ENCODE measurements around the gene ADAD2. TPM values are rescaled to one million over a fixed set of nuclear protein-coding genes. Genes with fewer than 3 reads are reported as not detected.

The ADAD2 gene
- total RNA-seq, 4 donors from 2014 or later = 0.19 to 4.3 (median 1.6) TPM; not detected in 1

DNA sequence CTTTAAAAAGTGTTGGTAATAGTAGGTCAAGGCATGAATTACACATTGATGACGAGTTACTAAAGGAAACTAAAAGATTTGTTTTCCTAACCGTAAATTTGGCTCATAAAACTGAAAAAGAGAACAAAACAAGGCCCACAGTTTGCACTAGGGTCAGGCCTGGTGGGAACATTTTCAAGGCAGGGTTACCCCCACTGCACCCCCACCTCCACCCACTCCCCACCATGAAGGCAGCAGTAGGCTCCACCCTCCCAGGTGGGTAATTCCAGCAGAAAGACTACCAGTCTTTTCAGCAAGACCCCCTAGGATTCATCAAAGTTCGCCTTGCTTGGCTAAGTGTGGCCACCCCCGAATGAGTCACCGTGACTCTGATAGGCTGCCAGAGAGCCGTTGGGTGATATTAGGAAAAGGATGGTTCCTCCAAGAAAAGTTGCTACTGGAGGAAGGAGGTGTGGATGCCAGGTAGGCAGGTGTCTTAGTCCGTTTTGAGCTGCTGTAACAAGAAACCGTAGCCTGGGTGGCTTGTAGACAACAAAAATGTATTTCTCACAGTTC lies 37.2 kb upstream of the ADAD2 start:
- no peak for ATAC-seq (ENCODE audit: low FRiP score)
- DNase-seq (ENCODE audit: low spot score) = no peak
- TF ChIP-seq, protein P1, sequence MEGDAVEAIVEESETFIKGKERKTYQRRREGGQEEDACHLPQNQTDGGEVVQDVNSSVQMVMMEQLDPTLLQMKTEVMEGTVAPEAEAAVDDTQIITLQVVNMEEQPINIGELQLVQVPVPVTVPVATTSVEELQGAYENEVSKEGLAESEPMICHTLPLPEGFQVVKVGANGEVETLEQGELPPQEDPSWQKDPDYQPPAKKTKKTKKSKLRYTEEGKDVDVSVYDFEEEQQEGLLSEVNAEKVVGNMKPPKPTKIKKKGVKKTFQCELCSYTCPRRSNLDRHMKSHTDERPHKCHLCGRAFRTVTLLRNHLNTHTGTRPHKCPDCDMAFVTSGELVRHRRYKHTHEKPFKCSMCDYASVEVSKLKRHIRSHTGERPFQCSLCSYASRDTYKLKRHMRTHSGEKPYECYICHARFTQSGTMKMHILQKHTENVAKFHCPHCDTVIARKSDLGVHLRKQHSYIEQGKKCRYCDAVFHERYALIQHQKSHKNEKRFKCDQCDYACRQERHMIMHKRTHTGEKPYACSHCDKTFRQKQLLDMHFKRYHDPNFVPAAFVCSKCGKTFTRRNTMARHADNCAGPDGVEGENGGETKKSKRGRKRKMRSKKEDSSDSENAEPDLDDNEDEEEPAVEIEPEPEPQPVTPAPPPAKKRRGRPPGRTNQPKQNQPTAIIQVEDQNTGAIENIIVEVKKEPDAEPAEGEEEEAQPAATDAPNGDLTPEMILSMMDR (IDR thresholded peaks at IDR 0.05) = no peak

DNA sequence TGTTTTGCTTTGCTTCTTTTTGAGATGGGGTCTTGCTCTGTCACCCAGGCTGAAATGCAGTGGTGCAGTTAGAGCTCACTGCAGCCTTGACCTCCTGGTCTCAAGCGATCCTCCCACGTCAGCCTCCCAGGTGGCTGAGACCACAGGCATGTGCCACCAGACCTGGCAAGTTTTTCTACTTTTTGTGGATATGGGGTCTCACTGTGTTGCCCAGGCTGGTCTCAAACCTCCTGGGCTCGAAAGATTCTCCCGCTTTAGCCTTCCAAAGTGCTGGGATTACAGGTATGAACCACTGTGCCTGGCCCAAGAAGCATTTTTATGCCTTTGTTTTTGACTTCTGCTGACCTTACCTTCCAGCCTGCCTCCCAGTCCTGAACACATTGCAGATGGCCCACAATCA lies 35.7 kb upstream of the ADAD2 start:
- no peak for ATAC-seq (ENCODE audit: low FRiP score)
- DNase-seq (ENCODE audit: low spot score) = no peak
- TF ChIP-seq, protein P1 (IDR thresholded peaks at IDR 0.05) = no peak

DNA sequence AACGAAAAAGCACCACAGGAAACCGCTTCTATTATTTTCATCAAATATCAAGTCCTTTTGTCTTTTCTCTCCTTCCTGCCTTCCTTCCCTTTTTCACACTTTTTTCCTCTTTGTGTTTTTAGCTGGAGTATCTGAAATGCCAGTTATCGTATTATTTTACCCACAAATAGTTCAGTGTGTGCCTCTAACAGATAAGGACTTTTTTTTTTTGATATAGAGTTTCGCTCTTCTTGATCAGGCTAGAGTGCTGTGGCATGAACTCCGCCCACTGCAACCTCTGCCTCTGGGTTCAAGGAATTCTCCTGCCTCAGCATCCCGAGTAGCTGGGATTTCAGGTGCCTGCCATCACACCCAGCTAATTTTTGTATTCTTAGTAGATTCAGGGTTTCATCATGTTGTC lies 35.2 kb upstream of the ADAD2 start:
- TF ChIP-seq, protein P1 (IDR thresholded peaks at IDR 0.05) = no peak
- ATAC-seq (ENCODE audit: low FRiP score) (no peak), DNase-seq (ENCODE audit: low spot score) (no peak)

DNA sequence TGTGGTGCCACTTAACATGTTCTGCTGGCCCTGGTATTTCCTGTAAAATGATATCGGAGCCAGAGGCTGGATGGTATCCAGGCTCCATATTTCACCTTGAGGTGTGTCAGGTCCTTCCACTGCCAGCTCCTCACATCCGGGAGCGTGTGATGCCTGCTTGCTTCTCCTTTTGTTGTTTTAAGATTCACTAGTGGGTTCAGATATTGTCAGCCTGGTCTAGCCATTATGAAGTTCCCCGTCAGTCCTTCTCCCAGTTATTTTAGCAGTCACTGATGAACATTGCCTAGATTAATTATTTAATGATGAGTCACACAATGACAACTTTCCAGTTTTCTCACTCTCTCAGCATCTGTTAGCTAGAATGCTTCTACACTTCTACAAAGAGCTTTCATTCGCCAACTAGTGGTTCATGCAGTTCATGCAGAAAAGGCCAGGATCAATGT lies 34.6 kb upstream of the ADAD2 start:
- ATAC-seq (ENCODE audit: low FRiP score) = no peak
- TF ChIP-seq, protein P1 (IDR thresholded peaks at IDR 0.05) = no peak
- DNase-seq (ENCODE audit: low spot score) = no peak

DNA sequence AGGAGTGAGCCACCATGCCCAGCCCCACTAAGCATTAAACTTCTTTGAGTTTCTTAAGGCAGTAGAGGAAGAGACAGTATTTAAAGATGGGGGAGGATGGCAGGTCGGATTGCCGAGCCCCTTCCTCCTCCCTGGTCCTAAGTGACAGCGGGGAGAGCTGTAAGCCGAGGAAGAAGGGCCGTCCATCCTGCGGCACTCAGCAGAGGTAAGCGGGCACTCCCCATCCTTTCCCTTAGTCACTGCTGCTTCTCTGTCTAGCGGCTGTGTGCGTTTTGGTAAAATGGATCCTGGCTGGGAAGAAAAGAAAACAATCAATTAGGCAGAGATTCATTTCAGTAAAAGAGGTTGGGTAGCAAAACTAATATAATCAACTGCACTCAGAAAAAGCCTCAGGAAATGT lies 31.9 kb upstream of the ADAD2 start:
- ATAC-seq (ENCODE audit: low FRiP score) (no peak), DNase-seq (ENCODE audit: low spot score) (no peak)
- TF ChIP-seq, protein P1 (IDR thresholded peaks at IDR 0.05) = no peak

DNA sequence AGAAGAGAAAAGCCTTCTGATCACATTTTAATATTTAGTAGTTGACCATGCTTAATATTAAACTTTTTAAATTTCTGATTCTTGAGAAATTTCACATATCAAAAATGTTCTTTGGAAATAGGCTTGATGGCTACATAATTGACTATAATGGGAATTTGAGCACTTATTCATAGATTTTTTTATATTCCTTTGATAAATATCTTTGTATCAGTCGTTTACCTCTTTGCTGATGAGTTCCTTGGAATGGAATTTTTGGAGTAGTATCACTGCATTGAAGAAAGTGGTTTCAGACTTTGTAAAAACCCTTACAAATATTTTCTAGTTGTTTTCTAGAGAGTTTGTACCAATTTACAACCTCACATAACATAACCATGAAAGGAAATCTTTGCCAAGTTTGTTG lies 31.2 kb upstream of the ADAD2 start:
- ATAC-seq (ENCODE audit: low FRiP score) = no peak
- DNase-seq (ENCODE audit: low spot score) = no peak
- TF ChIP-seq, protein P1 (IDR thresholded peaks at IDR 0.05) = no peak

DNA sequence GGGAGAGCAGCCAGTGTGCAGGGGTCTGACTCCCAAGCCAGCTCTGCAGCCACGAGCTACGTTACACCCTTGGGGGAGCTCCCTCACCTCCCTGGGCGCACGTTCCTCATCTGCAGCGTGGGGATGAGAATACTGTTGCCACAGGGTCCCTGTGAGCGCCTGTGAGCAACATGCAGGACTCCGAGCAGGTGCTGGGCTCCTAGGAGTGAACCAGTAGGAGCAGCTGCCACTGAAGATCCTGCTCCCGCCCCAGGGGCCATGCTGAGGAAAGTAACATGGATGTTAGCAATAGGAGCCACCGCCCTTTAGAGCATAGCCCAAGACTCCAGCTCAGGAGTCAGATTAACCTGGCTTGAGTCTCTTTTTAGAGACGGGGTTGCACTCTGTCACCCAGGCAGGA lies 29.9 kb upstream of the ADAD2 start:
- ATAC-seq (ENCODE audit: low FRiP score) (no peak), DNase-seq (ENCODE audit: low spot score) (no peak)
- TF ChIP-seq, protein P1 (IDR thresholded peaks at IDR 0.05) = no peak

All from omental fat pad (tissue), 4 donors.